Stimulated activated CD4-positive, alpha-beta T cell treated with anti-CD3 and anti-CD28 coated beads, Interleukin-12 subunit alpha, Interleukin-12 subunit beta, amount 100 ng/mL, for 48 hours (primary cell): ENCODE measurements around the gene GPR137.
"Not testable (repeated sequence)": the region's sequence is repeated elsewhere in the genome, so short reads cannot be mapped to it uniquely, and the experiment has no call there.

Experiments used
- DNase-seq, 3 donors: peaks; one replicate each; pipeline ENCODE4 v3.0.0-alpha.2; 2020; ENCODE audit warnings: low read depth in 2 of 3, low spot score in 1 of 3

GPR137 gene

GRCh38 chr11:64284962-64285884 is at the start of gene GPR137:
Gene GPR137, plus strand, starts transcription at chr11:64285848. Its CDS starts 677 bp downstream, at chr11:64286525.
- DNase-seq, result peak; percentile 73 to 95 (median 87)

- DNase-seq, result no peak
Observed at GRCh38 chr11:64237484-64237951, 48.1 kb upstream of the GPR137 start.

- no peak for DNase-seq
Observed at GRCh38 chr11:64238076-64238475, 47.6 kb upstream of the GPR137 start.

GRCh38 chr11:64238999-64239398 is 46.6 kb upstream of the GPR137 start:
- no peak for DNase-seq

- no peak for DNase-seq
Observed at GRCh38 chr11:64239662-64240434, 45.8 kb upstream of the GPR137 start.

- DNase-seq, result peak; percentile 92 to 97 (median 94)
Observed at GRCh38 chr11:64240435-64241240, 45.0 kb upstream of the GPR137 start, which contains the start of gene FKBP2. Gene FKBP2, plus strand, starts transcription at chr11:64241095. Its CDS starts 1,293 bp downstream, at chr11:64242388.

- peak in 2 of 3 donors; percentile 100 for DNase-seq
Observed at GRCh38 chr11:64241241-64241490, 44.5 kb upstream of the GPR137 start.

GRCh38 chr11:64241491-64242374 is 43.9 kb upstream of the GPR137 start:
- DNase-seq, result peak in 1 of 3 donors; percentile 100

- no peak for DNase-seq
Observed at GRCh38 chr11:64243236-64243854, 42.3 kb upstream of the GPR137 start.

GRCh38 chr11:64244107-64244506 is 41.5 kb upstream of the GPR137 start:
- DNase-seq, result no peak

- DNase-seq, result no peak
Observed at GRCh38 chr11:64244966-64245365, 40.7 kb upstream of the GPR137 start.

GRCh38 chr11:64245401-64245796 is 40.2 kb upstream of the GPR137 start:
- DNase-seq, result no peak

- DNase-seq, result peak; percentile 67 to 76 (median 72)
Observed at GRCh38 chr11:64245797-64246620, 39.6 kb upstream of the GPR137 start.

- not testable (repeated sequence) for DNase-seq
Observed at GRCh38 chr11:64246621-64246870, 39.1 kb upstream of the GPR137 start.

GRCh38 chr11:64246871-64247728 is 38.5 kb upstream of the GPR137 start, which contains the start of gene PPP1R14B:
Gene PPP1R14B, minus strand, starts transcription at chr11:64246943. Its CDS starts 270 bp downstream, at chr11:64246673.
- DNase-seq, result peak; percentile 66 to 78 (median 69)

GRCh38 chr11:64247729-64248531 is 37.7 kb upstream of the GPR137 start:
- DNase-seq, result no peak

GRCh38 chr11:64248578-64248977 is 37.1 kb upstream of the GPR137 start:
- DNase-seq, result no peak
